Cardiac septum (tissue), 1 donor: ENCODE results near the gene LOC128125822.
"Not testable (repeated sequence)": the region's sequence is repeated elsewhere in the genome, so short reads cannot be mapped to it uniquely, and the experiment has no call there.

Experiments
- DNase-seq: peaks from one replicate; pipeline ENCODE4 v3.0.0-alpha.2; 2020; ENCODE audit warnings: low spot score
- intact Hi-C: fragments of 100-400 bp; cut with DNase I; formaldehyde crosslinking; loops from one replicate; pipeline ENCODE4 v1.14.0; 2022
- donor health status: DM: no; HTN: no; CAD: no.

The LOC128125822 gene

GRCh38 chr6:63578757-63579156 is 6.5 kb downstream of the LOC128125822 start:
- intact Hi-C loops, result loop anchor here (10.0 kb wide), 1 partner anchor 224 kb away; no protein-coding TSS in a partner anchor
- no peak for DNase-seq

DNA sequence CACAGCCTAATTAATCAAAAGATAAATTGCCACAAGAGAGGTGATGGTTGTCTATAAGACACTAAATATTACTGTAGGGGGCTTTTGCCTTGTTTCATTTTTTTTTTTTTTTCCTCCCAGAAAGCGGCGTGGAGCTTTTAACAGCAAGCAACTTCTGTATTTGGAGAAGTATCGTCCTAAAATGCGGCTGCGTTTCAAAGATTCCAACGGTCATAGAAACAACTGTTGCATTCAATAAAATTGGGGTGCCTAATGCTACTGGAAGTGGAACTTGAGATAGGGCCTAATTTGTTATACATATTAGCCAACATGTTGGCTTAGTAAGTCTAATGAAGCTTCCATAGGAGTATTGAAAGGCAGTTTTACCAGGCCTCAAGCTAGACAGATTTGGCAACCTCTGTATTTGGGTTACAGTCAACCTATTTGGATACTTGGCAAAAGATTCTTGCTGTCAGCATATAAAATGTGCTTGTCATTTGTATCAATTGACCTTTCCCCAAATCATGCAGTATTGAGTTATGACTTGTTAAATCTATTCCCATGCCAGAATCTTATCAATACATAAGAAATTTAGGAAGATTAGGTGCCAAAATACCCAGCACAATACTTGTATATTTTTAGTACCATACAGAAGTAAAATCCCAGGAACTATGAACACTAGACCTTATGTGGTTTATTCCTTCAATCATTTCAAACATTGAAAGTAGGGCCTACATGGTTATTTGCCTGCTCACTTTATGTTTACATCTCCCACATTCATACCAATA is 7.8 kb downstream of the LOC128125822 start:
- intact Hi-C loops, result loop anchor here (10.0 kb wide), 1 partner anchor 225 kb away; no protein-coding TSS in a partner anchor
- no peak for DNase-seq

DNA sequence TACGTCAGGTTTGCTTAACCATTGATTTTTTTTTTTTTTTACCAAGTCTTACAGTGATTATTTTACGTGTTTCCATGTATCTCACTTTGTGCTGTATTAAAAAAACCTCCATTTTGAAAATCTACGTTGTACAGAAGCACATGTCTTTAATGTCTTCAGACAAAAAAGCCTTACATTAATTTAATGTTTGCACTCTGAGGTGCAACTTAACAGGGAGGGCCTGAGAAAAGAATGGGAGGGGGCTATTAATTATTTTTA is 8.4 kb downstream of the LOC128125822 start:
- intact Hi-C loops, result no loop called here
- no peak for DNase-seq

- intact Hi-C loops, result no loop called here
- DNase-seq, result no peak
Measured at GRCh38 chr6:63581355-63582013, 9.2 kb downstream of the LOC128125822 start.

GRCh38 chr6:63582579-63583231 is 10.4 kb downstream of the LOC128125822 start:
- intact Hi-C loops, result no loop called here
- DNase-seq, result no peak

DNA sequence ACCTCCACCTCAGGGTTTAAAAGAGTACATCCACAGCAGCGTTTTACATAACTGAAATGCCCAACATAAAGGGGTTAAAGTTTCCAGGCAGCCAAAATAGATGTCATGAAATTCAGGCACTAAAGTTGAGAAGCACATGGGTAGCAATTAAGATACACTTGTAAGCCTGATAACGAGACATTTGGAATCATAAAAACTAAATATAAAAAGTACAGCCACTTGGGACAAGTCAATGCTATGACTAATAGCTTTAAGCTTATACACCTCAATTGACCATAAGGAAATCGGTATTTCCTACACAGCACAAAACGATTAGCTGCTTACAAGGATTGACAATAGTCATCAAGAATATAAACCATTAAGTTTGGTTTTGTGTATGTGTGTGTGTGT is 11.8 kb downstream of the LOC128125822 start:
- intact Hi-C loops, result no loop called here
- no peak for DNase-seq

- no peak for DNase-seq
- intact Hi-C loops, result no loop called here
Measured at GRCh38 chr6:63584566-63584965, 12.3 kb downstream of the LOC128125822 start.

GRCh38 chr6:63585652-63586051 is 13.4 kb downstream of the LOC128125822 start:
- intact Hi-C loops, DNase-seq: not testable (repeated sequence)

DNA sequence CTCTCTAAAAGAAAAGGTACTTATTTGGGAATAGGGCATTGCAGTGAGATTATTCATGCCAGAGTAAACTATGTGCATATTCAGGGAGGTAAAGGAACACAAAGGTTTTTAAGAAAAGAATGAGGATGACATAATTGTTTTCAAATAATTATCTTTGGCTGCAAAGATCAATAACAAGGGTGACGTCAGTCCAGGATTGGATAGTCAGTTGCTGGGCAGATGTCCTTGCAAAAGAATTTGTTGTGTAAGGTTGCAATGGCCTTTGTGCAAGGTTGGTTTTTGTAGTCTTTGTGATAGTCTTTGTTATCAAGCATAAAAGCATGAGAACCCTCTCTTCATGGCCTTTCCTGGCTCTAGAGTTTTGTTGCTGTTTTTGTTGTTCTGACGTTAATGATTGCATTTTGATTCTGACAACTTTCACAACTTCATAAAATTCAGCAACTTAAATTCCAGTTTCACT is 17.7 kb downstream of the LOC128125822 start:
- intact Hi-C loops, result no loop called here
- no peak for DNase-seq

GRCh38 chr6:63592886-63593285 is 20.6 kb downstream of the LOC128125822 start:
- intact Hi-C loops, result no loop called here
- no peak for DNase-seq

DNA sequence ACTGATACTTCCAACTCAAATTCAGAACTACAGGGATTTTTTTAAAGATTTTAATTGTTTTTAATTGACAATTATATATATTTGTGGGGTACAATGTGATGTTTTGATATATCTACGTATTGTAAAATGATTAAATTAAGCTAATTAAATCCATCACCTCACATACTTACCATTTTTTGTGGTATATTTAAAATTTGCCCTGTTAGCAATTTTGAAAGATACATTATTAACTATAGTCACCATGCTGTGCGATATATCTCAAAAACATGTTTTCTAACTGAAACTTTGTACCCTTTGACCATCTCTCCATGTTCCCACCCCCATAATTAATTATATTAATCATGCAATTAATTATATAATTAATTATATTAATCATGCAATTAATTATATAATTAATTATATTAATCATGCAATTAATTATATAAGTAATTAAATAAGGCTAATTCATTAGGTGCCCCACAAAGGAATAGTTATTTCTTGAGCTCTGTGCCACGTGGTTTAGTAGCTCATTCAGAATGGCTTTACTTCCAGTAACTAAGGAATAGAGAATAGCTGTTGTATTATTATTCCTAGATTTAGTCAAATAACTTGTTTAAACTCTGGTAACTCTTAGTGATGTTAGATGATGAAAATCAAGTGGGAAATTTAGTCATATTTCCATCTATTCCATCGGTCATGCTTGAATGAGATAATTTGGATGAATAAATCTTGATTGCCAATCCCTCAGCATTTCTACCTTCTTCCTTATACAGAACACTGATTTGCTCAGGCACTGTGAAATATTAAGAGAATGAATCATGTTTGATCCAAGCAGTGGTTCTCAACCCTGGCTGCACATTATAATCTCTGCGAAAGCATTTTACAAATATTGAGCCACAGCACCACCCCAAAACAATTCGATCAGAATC is 25.1 kb downstream of the LOC128125822 start:
- DNase-seq, result no peak
- intact Hi-C loops, result loop anchor here (2.0 kb wide), 1 partner anchor 165 kb away; no protein-coding TSS in a partner anchor

- peak; percentile 80 for DNase-seq
- intact Hi-C loops, result loop anchor here (2.0 kb wide), 1 partner anchor 164 kb away; no protein-coding TSS in a partner anchor
Measured at GRCh38 chr6:63598049-63599036, 26.1 kb downstream of the LOC128125822 start.

GRCh38 chr6:63599243-63599642 is 27.0 kb downstream of the LOC128125822 start:
- intact Hi-C loops, result loop anchor here (2.0 kb wide), 1 partner anchor 164 kb away; no protein-coding TSS in a partner anchor

GRCh38 chr6:63600136-63600535 is 27.9 kb downstream of the LOC128125822 start:
- intact Hi-C loops, result no loop called here
- no peak for DNase-seq

More at GRCh38 chr6:63599243-63599642, 27.0 kb downstream of the LOC128125822 start:
- no peak for DNase-seq

- no peak for DNase-seq
- intact Hi-C loops, result no loop called here
Measured at GRCh38 chr6:63609231-63609630, 37.0 kb downstream of the LOC128125822 start.

- intact Hi-C loops, result no loop called here
- DNase-seq, result no peak
Measured at GRCh38 chr6:63610944-63611343, 38.7 kb downstream of the LOC128125822 start.

- intact Hi-C loops, result no loop called here
- no peak for DNase-seq
Measured at GRCh38 chr6:63611560-63611959, 39.3 kb downstream of the LOC128125822 start.

GRCh38 chr6:63615590-63615989 is 43.3 kb downstream of the LOC128125822 start:
- intact Hi-C loops, result no loop called here
- no peak for DNase-seq
